ENCODE results near the gene FAM9B.
A peak's percentile ranks its signal among the peaks of the same experiment; 100 is the strongest.

Gene FAM9B

DNA sequence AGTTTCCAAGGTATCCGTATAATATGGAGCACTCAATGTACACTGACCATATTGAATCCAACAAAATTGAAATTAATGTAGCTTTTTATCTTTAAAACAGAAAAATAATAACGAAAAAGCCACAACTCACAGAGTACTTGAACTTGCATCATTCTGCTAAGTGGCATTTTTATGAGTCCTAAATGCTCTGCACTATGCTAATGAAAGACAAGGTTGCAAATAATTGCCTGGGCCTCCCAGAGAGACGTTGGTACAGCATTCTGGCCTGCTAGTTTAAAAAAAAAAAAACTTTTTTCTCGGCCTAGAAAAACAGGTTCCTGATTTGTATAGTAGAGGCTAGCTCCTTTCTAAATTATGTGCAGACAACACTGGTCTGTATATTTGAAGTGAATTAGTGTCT is 4.3 kb upstream of the FAM9B start:
- Histone ChIP-seq H3K9me3 (ENCODE audit: control insufficient read depth, low read length) (no peaks in the 10 kb centered on the region), H3K4me1 (ENCODE audit: control insufficient read depth, insufficient read depth, low read depth, low read length) (no peaks in the 10 kb centered on the region), H3K36me3 (ENCODE audit: control insufficient read depth in 1 of 2, insufficient read depth in 2 of 2, low read depth in 1 of 2, low read length in 2 of 2) (no peaks in the 10 kb centered on the region), H3K14ac (ENCODE audit: low read length in 2 of 2) (no peak overlapping the region), H2BK12ac (ENCODE audit: low read length in 2 of 2) (no peak overlapping the region), H3K4ac (ENCODE audit: low read depth in 1 of 2, low read length in 2 of 2) (no peak overlapping the region), H3K4me3 (ENCODE audit: insufficient read depth in 1 of 2, low read depth in 1 of 2, low read length in 2 of 2) (no peak overlapping the region), H3K9ac (ENCODE audit: low read length) (no peak overlapping the region), H2BK5ac (ENCODE audit: low read depth, low read length, poor library complexity, severe bottlenecking) (no peak overlapping the region), H4K8ac (ENCODE audit: low read length) (no peak overlapping the region), H3K23ac (ENCODE audit: low read length in 2 of 2) (no peak overlapping the region), H2BK120ac (ENCODE audit: low read depth, low read length) (no peak overlapping the region), H3K79me1 (replicated peaks; ENCODE audit: low read length, poor library complexity, severe bottlenecking) (no peaks in the 10 kb centered on the region), H3K4me2 (ENCODE audit: low read length, poor library complexity, severe bottlenecking) (no peak overlapping the region), H3K27me3 (ENCODE audit: control insufficient read depth in 1 of 2, insufficient read depth in 1 of 2, low read length in 2 of 2) (no peaks in the 10 kb centered on the region), H2BK15ac (ENCODE audit: low read depth, poor library complexity, severe bottlenecking) (no peak overlapping the region), H3K27ac (ENCODE audit: low read length, poor library complexity, severe bottlenecking) (no peak overlapping the region), H3K18ac (ENCODE audit: low read depth in 1 of 2, low read length in 2 of 2) (no peak overlapping the region), H4K91ac (ENCODE audit: low read length) (no peak overlapping the region), H2AFZ (ENCODE audit: low read depth, low read length) (no peak overlapping the region), H2AK5ac (ENCODE audit: low read length, severe bottlenecking) (no peak overlapping the region)
- 54% methylated on average over 2 of the region's 4 CpGs for WGBS
- DNase-seq = no peak

DNA sequence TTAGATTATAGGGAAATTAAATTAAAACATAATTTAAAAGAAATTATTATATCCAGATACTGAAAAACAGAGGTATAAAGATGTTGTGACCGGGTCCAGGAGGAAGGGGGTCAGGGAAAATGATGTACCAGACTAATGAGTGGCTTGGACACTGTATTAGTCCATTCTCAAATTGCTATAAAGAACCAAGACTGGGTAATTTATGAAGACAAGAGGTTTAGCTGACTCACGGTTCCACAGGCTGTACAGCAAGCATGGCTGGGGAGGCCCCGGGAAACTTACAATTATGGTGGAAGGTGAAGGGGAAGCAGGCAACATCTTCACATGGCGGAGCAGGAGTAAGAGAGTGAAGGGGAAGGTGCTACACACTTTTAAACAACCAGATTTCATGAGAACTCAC is 3.4 kb upstream of the FAM9B start:
- Histone ChIP-seq H2BK5ac (ENCODE audit: low read depth, low read length, poor library complexity, severe bottlenecking) (no peak overlapping the region), H2BK12ac (ENCODE audit: low read length in 2 of 2) (no peak overlapping the region), H3K4me3 (ENCODE audit: insufficient read depth in 1 of 2, low read depth in 1 of 2, low read length in 2 of 2) (no peak overlapping the region), H3K27ac (ENCODE audit: low read length, poor library complexity, severe bottlenecking) (no peak overlapping the region), H3K4me2 (ENCODE audit: low read length, poor library complexity, severe bottlenecking) (no peak overlapping the region), H3K18ac (ENCODE audit: low read depth in 1 of 2, low read length in 2 of 2) (no peak overlapping the region), H3K4me1 (ENCODE audit: control insufficient read depth, insufficient read depth, low read depth, low read length) (no peaks in the 10 kb centered on the region), H4K91ac (ENCODE audit: low read length) (no peak overlapping the region), H2BK15ac (ENCODE audit: low read depth, poor library complexity, severe bottlenecking) (no peak overlapping the region), H3K23ac (ENCODE audit: low read length in 2 of 2) (no peak overlapping the region), H3K79me1 (replicated peaks; ENCODE audit: low read length, poor library complexity, severe bottlenecking) (no peaks in the 10 kb centered on the region), H4K8ac (ENCODE audit: low read length) (no peak overlapping the region), H3K14ac (ENCODE audit: low read length in 2 of 2) (no peak overlapping the region), H2AFZ (ENCODE audit: low read depth, low read length) (no peak overlapping the region), H2AK5ac (ENCODE audit: low read length, severe bottlenecking) (no peak overlapping the region), H3K4ac (ENCODE audit: low read depth in 1 of 2, low read length in 2 of 2) (no peak overlapping the region), H3K9me3 (ENCODE audit: control insufficient read depth, low read length) (no peaks in the 10 kb centered on the region), H3K9ac (ENCODE audit: low read length) (no peak overlapping the region), H2BK120ac (ENCODE audit: low read depth, low read length) (no peak overlapping the region), H3K27me3 (ENCODE audit: control insufficient read depth in 1 of 2, insufficient read depth in 1 of 2, low read length in 2 of 2) (no peaks in the 10 kb centered on the region), H3K36me3 (ENCODE audit: control insufficient read depth in 1 of 2, insufficient read depth in 2 of 2, low read depth in 1 of 2, low read length in 2 of 2) (no peaks in the 10 kb centered on the region)
- 59% methylated on average over 3 of the region's 4 CpGs for WGBS
- peak; percentile 8 for DNase-seq

DNA sequence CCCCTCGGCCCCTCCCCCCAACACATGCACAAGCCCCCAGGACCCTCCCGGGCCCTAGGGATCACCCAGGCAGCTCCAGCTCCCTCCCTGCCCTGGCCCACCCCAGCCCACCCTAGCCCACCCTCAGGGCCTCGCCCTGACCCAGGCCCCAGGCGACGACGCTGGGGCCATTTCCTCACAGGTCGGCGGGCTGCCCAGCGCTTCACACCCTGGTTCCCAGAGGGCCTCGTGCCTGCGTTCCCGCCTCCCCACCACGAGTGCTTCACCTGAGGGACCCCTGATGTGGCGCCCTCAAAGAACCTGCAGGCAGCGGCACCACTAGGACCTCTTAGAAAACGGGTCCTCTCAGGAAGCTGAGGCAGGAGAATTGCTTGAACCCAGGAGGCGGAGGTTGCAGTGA is 341 bp downstream of the FAM9B start:
- no peak overlapping the region for H2AFZ ChIP-seq (ENCODE audit: low read depth, low read length)
- no peak overlapping the region for H3K4me3 ChIP-seq (ENCODE audit: insufficient read depth in 1 of 2, low read depth in 1 of 2, low read length in 2 of 2)
- no peaks in the 10 kb centered on the region for H3K4me1 ChIP-seq (ENCODE audit: control insufficient read depth, insufficient read depth, low read depth, low read length)
- no peak overlapping the region for H4K91ac ChIP-seq (ENCODE audit: low read length)
- H3K36me3 ChIP-seq (ENCODE audit: control insufficient read depth in 1 of 2, insufficient read depth in 2 of 2, low read depth in 1 of 2, low read length in 2 of 2) = no peaks in the 10 kb centered on the region
- H2BK15ac ChIP-seq (ENCODE audit: low read depth, poor library complexity, severe bottlenecking) = no peak overlapping the region
- H3K14ac ChIP-seq (ENCODE audit: low read length in 2 of 2) = no peak overlapping the region
- H3K23ac ChIP-seq (ENCODE audit: low read length in 2 of 2) = no peak overlapping the region
- no peaks in the 10 kb centered on the region for H3K79me1 ChIP-seq (replicated peaks; ENCODE audit: low read length, poor library complexity, severe bottlenecking)
- H3K9ac ChIP-seq (ENCODE audit: low read length) = no peak overlapping the region
- H4K8ac ChIP-seq (ENCODE audit: low read length) = no peak overlapping the region
- H3K4me2 ChIP-seq (ENCODE audit: low read length, poor library complexity, severe bottlenecking) = no peak overlapping the region
- no peaks in the 10 kb centered on the region for H3K9me3 ChIP-seq (ENCODE audit: control insufficient read depth, low read length)
- H3K27me3 ChIP-seq (ENCODE audit: control insufficient read depth in 1 of 2, insufficient read depth in 1 of 2, low read length in 2 of 2) = no peaks in the 10 kb centered on the region
- H3K18ac ChIP-seq (ENCODE audit: low read depth in 1 of 2, low read length in 2 of 2) = no peak overlapping the region
- no peak overlapping the region for H3K27ac ChIP-seq (ENCODE audit: low read length, poor library complexity, severe bottlenecking)
- WGBS = 95% methylated on average over 16 of the region's 17 CpGs
- H3K4ac ChIP-seq (ENCODE audit: low read depth in 1 of 2, low read length in 2 of 2) = no peak overlapping the region
- H2BK120ac ChIP-seq (ENCODE audit: low read depth, low read length) = no peak overlapping the region
- no peak overlapping the region for H2AK5ac ChIP-seq (ENCODE audit: low read length, severe bottlenecking)
- H2BK5ac ChIP-seq (ENCODE audit: low read depth, low read length, poor library complexity, severe bottlenecking) = no peak overlapping the region
- no peak overlapping the region for H2BK12ac ChIP-seq (ENCODE audit: low read length in 2 of 2)
- DNase-seq = no peak

DNA sequence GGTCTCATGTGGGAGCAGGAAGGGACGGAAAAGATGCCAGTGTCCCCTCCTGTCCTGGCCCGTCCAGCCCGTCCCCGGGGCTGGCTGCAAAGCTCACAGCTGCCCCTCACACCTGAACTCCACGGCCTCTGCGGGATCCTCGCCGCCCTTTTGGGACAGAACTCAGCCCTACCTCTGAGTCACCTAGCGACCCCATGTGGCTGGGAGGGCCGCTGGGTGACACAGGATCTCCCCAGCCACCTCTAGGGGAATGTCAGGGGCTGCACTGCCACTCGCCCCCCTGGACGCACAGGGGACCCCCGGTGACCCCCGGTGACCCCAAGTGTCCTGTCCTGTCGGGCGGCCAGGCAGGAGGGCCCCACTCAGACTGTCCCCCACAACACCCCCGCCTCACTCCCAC is 748 bp downstream of the FAM9B start:
- Histone ChIP-seq H2BK12ac (ENCODE audit: low read length in 2 of 2) (no peak overlapping the region), H3K4me2 (ENCODE audit: low read length, poor library complexity, severe bottlenecking) (no peak overlapping the region), H3K79me1 (replicated peaks; ENCODE audit: low read length, poor library complexity, severe bottlenecking) (no peaks in the 10 kb centered on the region), H3K4ac (ENCODE audit: low read depth in 1 of 2, low read length in 2 of 2) (no peak overlapping the region), H2BK120ac (ENCODE audit: low read depth, low read length) (no peak overlapping the region), H4K8ac (ENCODE audit: low read length) (no peak overlapping the region), H3K9ac (ENCODE audit: low read length) (no peak overlapping the region), H3K9me3 (ENCODE audit: control insufficient read depth, low read length) (no peaks in the 10 kb centered on the region), H3K23ac (ENCODE audit: low read length in 2 of 2) (no peak overlapping the region), H3K27me3 (ENCODE audit: control insufficient read depth in 1 of 2, insufficient read depth in 1 of 2, low read length in 2 of 2) (peaks cover 0 to 3% of the 10 kb centered on the region in 2 experiments), H3K4me3 (ENCODE audit: insufficient read depth in 1 of 2, low read depth in 1 of 2, low read length in 2 of 2) (no peak overlapping the region), H3K4me1 (ENCODE audit: control insufficient read depth, insufficient read depth, low read depth, low read length) (no peaks in the 10 kb centered on the region), H2BK5ac (ENCODE audit: low read depth, low read length, poor library complexity, severe bottlenecking) (no peak overlapping the region), H4K91ac (ENCODE audit: low read length) (no peak overlapping the region), H2AFZ (ENCODE audit: low read depth, low read length) (no peak overlapping the region), H3K18ac (ENCODE audit: low read depth in 1 of 2, low read length in 2 of 2) (no peak overlapping the region), H3K14ac (ENCODE audit: low read length in 2 of 2) (no peak overlapping the region), H2AK5ac (ENCODE audit: low read length, severe bottlenecking) (no peak overlapping the region), H2BK15ac (ENCODE audit: low read depth, poor library complexity, severe bottlenecking) (no peak overlapping the region), H3K36me3 (ENCODE audit: control insufficient read depth in 1 of 2, insufficient read depth in 2 of 2, low read depth in 1 of 2, low read length in 2 of 2) (no peaks in the 10 kb centered on the region), H3K27ac (ENCODE audit: low read length, poor library complexity, severe bottlenecking) (no peak overlapping the region)
- no peak for DNase-seq
- WGBS = 98% methylated on average over 10 of the region's 17 CpGs
